Body of pancreas (tissue), 4 donors: ENCODE data around the gene SLC16A7. TPM values are rescaled to one million over a fixed set of nuclear protein-coding genes. Genes with fewer than 3 reads are reported as not detected.

Experiments
- ATAC-seq: fragments of 150-250 bp; one replicate; pipeline ENCODE4 v1.9.1; 2016
- DNase-seq, 4 donors: peaks; one replicate each; pipeline ENCODE4 v3.0.0-alpha.2; 2019
- H3K27ac ChIP-seq, 4 donors: fragments of 200-600 bp; sonication (generic); 1 replicate in 3 of 4; 2 replicates in 1 of 4; pipeline versions ENCODE4 v1.5.1 to v1.6.1; 2016 to 2019; ENCODE audit warnings: mild to moderate bottlenecking in 1 of 4, mixed read lengths in 1 of 4, moderate library complexity in 1 of 4
- H3K27me3 ChIP-seq, 2 donors: fragments of 200-600 bp; sonication (generic); one replicate each; pipeline ENCODE4 v1.6.0; 2016; ENCODE audit warnings: mild to moderate bottlenecking in 1 of 2
- H3K36me3 ChIP-seq, 2 donors: fragments of 200-600 bp; sonication (generic); replicated peaks in 1 of 2; 2 replicates each; pipeline ENCODE4 v1.5.1; 2016; ENCODE audit warnings: low read depth in 2 of 2; ENCODE audit not compliant: insufficient read depth in 1 of 2
- H3K4me1 ChIP-seq: fragments of 200-600 bp; sonication (generic); one replicate; pipeline ENCODE4 v1.6.0; 2016
- H3K4me3 ChIP-seq, 2 donors: fragments of 200-600 bp; sonication (generic); 1 replicate in 1 of 2; 2 replicates in 1 of 2; pipeline ENCODE4 v1.5.1; 2016 to 2019
- H3K9me3 ChIP-seq, 3 donors: fragments of 200-600 bp; sonication (generic); 1 replicate in 2 of 3; 2 replicates in 1 of 3; pipeline ENCODE4 v1.5.1; 2016
- CTCF ChIP-seq, 7 experiments: fragments of 450-650 bp in 4 of 7; fragments of 200-600 bp in 3 of 7; sonication (generic) in 3 of 7; IDR thresholded peaks; one replicate each; pipeline ENCODE4 v1.5.1; 2016 to 2019; ENCODE audit warnings: antibody characterized with exemption in 7 of 7
- POLR2A ChIP-seq, 3 donors: fragments of 450-650 bp; IDR thresholded peaks; one replicate each; pipeline ENCODE4 v1.6.1; 2016; ENCODE audit warnings: antibody characterized with exemption in 3 of 3, mild to moderate bottlenecking in 2 of 3
- WGBS, 2 donors: methylation state at CpG; one replicate each; pipeline ENCODE4 v1.1.5; 2017; 5-methylcytosine and 5-hydroxymethylcytosine counted together
- intact Hi-C: fragments of 100-400 bp; cut with DNase I; formaldehyde crosslinking; loops from one replicate; pipeline ENCODE4 v1.15.1; 2023
- small RNA-seq: library from RNA; depleted of rRNA; stranded (forward); fragments of <200 nt; gene quantifications from one replicate; pipeline ENCODE3, GENCODE V24; 2016
- total RNA-seq, 2 donors: library from RNA; depleted of rRNA; stranded (reverse); fragments of >200 nt; gene quantifications; one replicate each; pipeline ENCODE4 v1.1.0, GENCODE V29; 2016

The SLC16A7 gene
- total RNA-seq, 2 donors from 2014 or later: 36.8 to 50.4 TPM

DNA sequence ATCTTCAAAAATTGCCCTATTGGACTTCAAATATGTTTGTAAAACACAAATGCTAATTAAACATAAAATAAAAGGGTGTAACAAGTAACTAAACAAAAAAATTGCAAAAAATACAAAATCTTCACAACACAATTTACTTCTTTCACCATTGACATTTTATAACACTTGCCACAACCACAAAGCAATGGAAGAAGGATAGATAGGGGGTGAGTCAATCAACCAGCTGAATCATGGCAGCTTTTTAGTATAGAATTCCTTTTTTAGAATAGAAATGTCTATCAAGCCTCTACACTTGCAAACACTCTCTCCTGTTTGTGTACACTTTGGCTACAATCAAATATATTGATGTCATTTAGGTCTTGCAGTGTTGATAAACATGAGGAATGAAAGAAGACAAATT is 232.7 kb downstream of the SLC16A7 start:
- DNase-seq (no peak), ATAC-seq (no peak)
- Histone ChIP-seq H3K36me3 (no peaks in the 10 kb centered on the region), H3K27me3 (no peaks in the 10 kb centered on the region), H3K4me3 (no peak overlapping the region), H3K27ac (no peak overlapping the region), H3K9me3 (no peaks in the 10 kb centered on the region), H3K4me1 (no peaks in the 10 kb centered on the region)
- TF ChIP-seq CTCF (IDR thresholded peaks at IDR 0.05) (no peak), POLR2A (IDR thresholded peaks at IDR 0.05) (no peak)
- intact Hi-C loops: no loop called here

GRCh38 chr12:59833408-59833807 is 237.6 kb downstream of the SLC16A7 start:
- TF ChIP-seq CTCF (IDR thresholded peaks at IDR 0.05) (no peak), POLR2A (IDR thresholded peaks at IDR 0.05) (no peak)
- no peak overlapping the region for H3K4me3 ChIP-seq
- WGBS, 2 donors: 72 to 91% methylated on average over 3 of the region's 3 CpGs
- no peaks in the 10 kb centered on the region for H3K9me3 ChIP-seq
- no peaks in the 10 kb centered on the region for H3K27me3 ChIP-seq
- no peaks in the 10 kb centered on the region for H3K36me3 ChIP-seq
- no peak overlapping the region for H3K27ac ChIP-seq
- intact Hi-C loops: no loop called here
- H3K4me1 ChIP-seq: no peaks in the 10 kb centered on the region
- ATAC-seq: no peak
- DNase-seq: no peak

- no peaks in the 10 kb centered on the region for H3K4me1 ChIP-seq
- intact Hi-C loops: no loop called here
- no peaks in the 10 kb centered on the region for H3K9me3 ChIP-seq
- 43 to 61% methylated on average over 2 of the region's 2 CpGs for WGBS, 2 donors
- DNase-seq: no peak
- no peak overlapping the region for H3K27ac ChIP-seq
- no peak overlapping the region for H3K4me3 ChIP-seq
- peak in 6 of 7 experiments; percentile 46 to 57 (median 54) for TF ChIP-seq CTCF (IDR thresholded peaks at IDR 0.05)
- TF ChIP-seq POLR2A (IDR thresholded peaks at IDR 0.05): no peak
- peak; percentile 62 for ATAC-seq
- H3K27me3 ChIP-seq: no peaks in the 10 kb centered on the region
- no peaks in the 10 kb centered on the region for H3K36me3 ChIP-seq
Observed at GRCh38 chr12:59834659-59835474, 239.0 kb downstream of the SLC16A7 start.

Small RNAs within 50 kb of the gene (small RNA-seq; reads per million reads assigned to genes)
- gene AC079905.2 (not detected), gene RNU4-20P (not detected)
